ENCODE measurements around the gene CEP76.
A peak's percentile ranks its signal among the peaks of the same experiment; 100 is the strongest.

The CEP76 gene

GRCh38 chr18:12742453-12742852 lies 39.9 kb upstream of the CEP76 start:
- no peak for TF ChIP-seq CREB5 (CRISPR knock-in tag; IDR thresholded peaks at IDR 0.05; ENCODE audit: low read depth)
- TF ChIP-seq CSRNP3 (CRISPR knock-in tag; IDR thresholded peaks at IDR 0.05): no peak
- TF ChIP-seq ZFP3 (CRISPR knock-in tag; IDR thresholded peaks at IDR 0.05): no peak
- TF ChIP-seq OSR1 (CRISPR knock-in tag; IDR thresholded peaks at IDR 0.05): no peak
- TF ChIP-seq TCF4 (CRISPR knock-in tag; IDR thresholded peaks at IDR 0.05; ENCODE audit: borderline replicate concordance): no peak
- TF ChIP-seq ZFP30 (CRISPR knock-in tag; IDR thresholded peaks at IDR 0.05): no peak
- peak; percentile 51; the same call in 2 of the 3 replicates for ATAC-seq

GRCh38 chr18:12741351-12741750 lies 38.8 kb upstream of the CEP76 start:
- TF ChIP-seq ARNTL (CRISPR knock-in tag; IDR thresholded peaks at IDR 0.05; ENCODE audit: borderline replicate concordance, low read depth): no peak
- TF ChIP-seq ESRRG (CRISPR knock-in tag; IDR thresholded peaks at IDR 0.05): no peak
- TF ChIP-seq BACH2 (CRISPR knock-in tag; IDR thresholded peaks at IDR 0.05; ENCODE audit: borderline replicate concordance): no peak
- no peak for TF ChIP-seq RARB (CRISPR knock-in tag; IDR thresholded peaks at IDR 0.05)
- TF ChIP-seq CREB5 (CRISPR knock-in tag; IDR thresholded peaks at IDR 0.05; ENCODE audit: low read depth): no peak
- TF ChIP-seq CSDC2 (CRISPR knock-in tag; IDR thresholded peaks at IDR 0.05): no peak
- no peak for TF ChIP-seq CSRNP3 (CRISPR knock-in tag; IDR thresholded peaks at IDR 0.05)
- no peak for TF ChIP-seq SNAI2 (CRISPR knock-in tag; IDR thresholded peaks at IDR 0.05)
- TF ChIP-seq TCF4 (CRISPR knock-in tag; IDR thresholded peaks at IDR 0.05; ENCODE audit: borderline replicate concordance): no peak
- TF ChIP-seq ZNF565 (CRISPR knock-in tag; conservative IDR thresholded peaks at IDR 0.05; ENCODE audit: low read depth): no peak
- TF ChIP-seq ZFP3 (CRISPR knock-in tag; IDR thresholded peaks at IDR 0.05): no peak
- ATAC-seq: no peak

GRCh38 chr18:12737243-12737902 lies 34.9 kb upstream of the CEP76 start:
- no peak for TF ChIP-seq PPARA (CRISPR knock-in tag; IDR thresholded peaks at IDR 0.05; ENCODE audit: borderline replicate concordance)
- no peak for ATAC-seq

- peak; percentile 86 for ATAC-seq
- no peak for TF ChIP-seq GLIS3 (CRISPR knock-in tag; IDR thresholded peaks at IDR 0.05)
- TF ChIP-seq POU6F1 (CRISPR knock-in tag; IDR thresholded peaks at IDR 0.05; ENCODE audit: borderline replicate concordance, low read depth): no peak
- TF ChIP-seq ZNF565 (CRISPR knock-in tag; conservative IDR thresholded peaks at IDR 0.05; ENCODE audit: low read depth): no peak
- TF ChIP-seq SNAI2 (CRISPR knock-in tag; IDR thresholded peaks at IDR 0.05): no peak
- TF ChIP-seq ZFP3 (CRISPR knock-in tag; IDR thresholded peaks at IDR 0.05): no peak
- no peak for TF ChIP-seq OSR1 (CRISPR knock-in tag; IDR thresholded peaks at IDR 0.05)
- TF ChIP-seq ZNF8 (CRISPR knock-in tag; IDR thresholded peaks at IDR 0.05): no peak
- TF ChIP-seq CSRNP3 (CRISPR knock-in tag; IDR thresholded peaks at IDR 0.05): no peak
- no peak for TF ChIP-seq PATZ1 (CRISPR knock-in tag; IDR thresholded peaks at IDR 0.05; ENCODE audit: borderline replicate concordance)
- no peak for TF ChIP-seq PPARA (CRISPR knock-in tag; IDR thresholded peaks at IDR 0.05; ENCODE audit: borderline replicate concordance)
- TF ChIP-seq ZNF70 (CRISPR knock-in tag; IDR thresholded peaks at IDR 0.05): no peak
- no peak for TF ChIP-seq ISL1 (CRISPR knock-in tag; IDR thresholded peaks at IDR 0.05)
- TF ChIP-seq TCF4 (CRISPR knock-in tag; IDR thresholded peaks at IDR 0.05; ENCODE audit: borderline replicate concordance): no peak
- no peak for TF ChIP-seq CREB5 (CRISPR knock-in tag; IDR thresholded peaks at IDR 0.05; ENCODE audit: low read depth)
Observed at GRCh38 chr18:12726774-12727550, 24.4 kb upstream of the CEP76 start.

All from SK-N-SH treated with all-trans-retinoic acid at 6 μM for 48 hours (cell line).